Iris pigment epithelial cell (primary cell): ENCODE results near the gene LMBRD2.
"Not testable (repeated sequence)": the region's sequence is repeated elsewhere in the genome, so short reads cannot be mapped to it uniquely, and the experiment has no call there.

Experiments
- DNase-seq: peaks from one replicate; pipeline ENCODE4 v3.0.0-alpha.2; 2011; ENCODE audit warnings: low read depth

Gene LMBRD2

DNA sequence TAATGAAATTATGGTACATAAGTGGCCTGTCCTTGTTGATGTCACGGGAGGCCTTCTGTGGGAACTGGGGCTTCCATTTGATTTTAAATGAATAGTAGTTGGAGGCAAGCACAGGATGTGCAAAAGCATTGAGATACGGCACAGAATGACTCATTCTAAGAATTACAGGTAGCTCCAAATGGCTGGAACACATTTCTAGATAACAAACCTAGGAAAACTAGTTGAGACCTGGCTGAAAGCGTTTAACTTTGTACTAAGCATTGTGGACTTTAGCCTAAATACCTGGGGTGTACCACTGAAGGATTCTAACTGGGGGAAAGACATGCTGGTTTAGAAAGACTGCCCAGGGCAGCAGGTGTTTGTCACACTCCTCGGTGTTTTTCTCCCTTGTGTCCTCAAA lies 9.7 kb upstream of the LMBRD2 start:
- DNase-seq: no peak

DNA sequence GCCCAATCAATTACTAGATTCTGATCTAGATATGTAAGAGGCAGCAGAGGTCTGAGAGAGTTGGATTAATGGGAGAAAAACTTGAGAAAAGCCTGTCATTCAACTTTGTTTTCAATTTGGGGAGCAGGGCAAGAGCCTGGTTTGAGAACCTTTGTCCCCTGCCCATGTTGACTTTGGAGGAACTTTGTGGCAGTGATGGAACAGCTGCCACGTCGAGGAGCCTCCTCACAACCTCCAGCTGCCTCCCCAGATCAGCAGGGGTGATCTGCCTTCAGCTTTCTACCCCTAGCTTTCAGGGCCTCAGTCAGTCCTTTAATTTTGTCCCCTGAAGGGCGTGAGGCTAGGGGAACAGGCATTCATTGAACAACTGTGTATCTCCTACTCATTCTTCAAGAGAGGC lies 8.9 kb upstream of the LMBRD2 start:
- no peak for DNase-seq

DNA sequence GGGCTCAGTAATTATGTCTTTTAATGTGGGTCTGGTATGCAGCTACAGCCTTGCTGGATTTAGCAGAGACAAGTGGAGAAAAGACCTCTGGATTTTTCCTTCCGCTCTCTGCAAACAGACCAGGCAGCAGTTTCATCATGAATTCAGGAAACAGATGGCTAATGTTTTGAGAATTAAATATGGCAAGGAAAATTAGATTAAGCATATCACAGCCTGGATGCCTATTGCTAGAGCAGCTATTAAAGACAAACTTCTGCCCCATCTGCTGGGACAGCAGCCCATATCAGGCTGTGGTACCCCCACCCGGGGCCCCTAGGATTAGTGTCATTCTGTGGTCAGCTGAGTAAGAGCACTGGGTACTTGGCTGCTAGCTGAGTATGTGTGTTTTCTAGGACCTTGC lies 6.5 kb upstream of the LMBRD2 start:
- peak; percentile 41 for DNase-seq

DNA sequence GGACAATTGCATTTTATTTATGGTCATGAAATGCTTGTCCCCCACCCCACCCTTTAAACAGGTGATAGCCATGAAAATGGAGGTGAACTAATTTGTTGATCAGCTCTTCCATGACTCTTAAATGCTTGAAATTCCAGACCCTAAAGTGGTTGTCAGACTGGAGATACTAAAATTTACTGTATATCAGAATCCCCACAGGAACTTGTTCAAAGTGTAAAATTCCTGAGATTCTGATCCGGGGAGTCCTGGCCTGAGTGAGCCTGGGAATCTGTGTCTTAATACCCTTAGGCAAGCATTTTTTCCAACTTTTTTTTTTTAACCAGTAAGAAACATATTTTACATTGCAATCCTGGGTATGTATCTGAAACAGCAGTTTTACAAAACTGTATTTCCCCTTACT lies 4.9 kb upstream of the LMBRD2 start:
- peak; percentile 72 for DNase-seq

DNA sequence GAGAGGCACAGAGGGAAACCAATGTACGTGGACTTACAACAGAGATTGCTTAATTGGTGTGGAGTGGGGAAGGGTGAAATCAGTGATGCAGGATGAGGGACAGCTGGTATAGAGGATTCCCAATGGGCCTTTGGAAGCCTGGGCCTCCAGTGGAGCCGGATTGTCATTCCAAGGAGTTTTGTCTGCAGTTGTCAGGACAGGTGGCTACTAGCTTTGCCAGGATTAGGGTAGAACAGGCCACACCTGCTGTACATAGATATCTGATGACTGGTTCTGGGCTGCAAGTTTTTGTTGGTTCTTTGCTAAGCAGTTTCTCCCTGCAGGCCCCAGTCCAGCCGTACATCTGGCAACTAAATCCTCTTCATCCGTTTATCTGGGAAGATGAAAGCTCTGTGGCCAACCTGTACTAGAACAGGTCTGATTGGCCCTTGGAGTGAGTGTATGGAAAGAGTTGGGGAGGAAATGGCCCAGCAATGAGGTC lies 4.5 kb upstream of the LMBRD2 start:
- peak; percentile 80 for DNase-seq

DNA sequence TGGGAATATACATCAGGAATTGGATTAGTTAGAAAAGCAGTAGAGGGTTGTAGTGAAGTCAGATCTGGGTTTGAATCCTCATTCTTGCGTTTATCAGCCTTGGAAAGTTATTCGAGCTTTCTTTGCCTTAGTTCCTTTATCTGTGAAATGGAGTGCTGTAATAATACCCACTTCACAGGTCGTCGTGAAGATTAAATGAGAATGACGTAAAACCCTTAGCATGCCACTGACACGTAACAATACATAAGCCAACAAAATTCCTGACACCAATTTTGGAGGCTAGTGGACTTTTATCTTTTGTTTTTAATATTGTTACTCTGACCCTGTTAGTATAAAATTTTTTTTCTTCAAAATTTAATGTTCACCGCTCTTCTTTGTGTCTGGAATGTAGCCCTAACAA lies 3.6 kb upstream of the LMBRD2 start:
- no peak for DNase-seq

DNA sequence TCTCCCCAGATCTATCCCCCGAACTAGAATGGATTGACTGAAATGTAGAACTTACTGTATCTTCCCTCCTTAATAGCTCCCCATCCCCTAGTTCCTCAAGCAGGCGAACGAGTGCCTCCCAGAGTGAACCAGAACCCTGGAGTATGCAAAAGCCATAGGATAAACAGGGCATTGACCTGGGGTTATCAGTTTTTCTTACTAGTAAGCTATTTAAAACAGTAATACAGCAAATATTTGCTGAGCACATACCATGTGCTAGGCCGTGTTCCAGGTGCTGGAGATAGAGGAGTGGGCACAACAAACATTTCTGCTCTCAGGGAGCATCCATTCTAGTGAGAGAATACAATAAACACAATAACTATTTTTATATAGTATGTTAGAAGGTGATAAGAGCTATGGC lies 2.0 kb upstream of the LMBRD2 start:
- no peak for DNase-seq

DNA sequence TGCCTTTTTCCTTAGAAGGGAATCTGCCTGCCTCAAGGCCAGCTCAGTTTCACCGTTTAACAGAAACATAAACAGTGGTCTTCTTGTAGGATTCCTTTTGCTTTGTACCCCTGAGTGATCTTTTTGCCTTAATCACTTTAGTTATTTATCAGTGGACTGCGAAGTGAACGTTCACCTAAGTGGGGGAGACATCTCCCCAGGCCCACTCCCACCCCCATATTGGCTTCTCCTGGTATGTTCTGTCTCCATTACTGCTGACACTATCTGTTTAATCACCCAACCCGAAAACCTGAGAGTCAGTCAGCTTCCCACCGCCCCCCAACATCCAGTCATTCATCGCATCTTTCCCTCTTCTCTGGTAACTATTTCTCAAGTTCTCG lies 1.6 kb upstream of the LMBRD2 start:
- DNase-seq: no peak

DNA sequence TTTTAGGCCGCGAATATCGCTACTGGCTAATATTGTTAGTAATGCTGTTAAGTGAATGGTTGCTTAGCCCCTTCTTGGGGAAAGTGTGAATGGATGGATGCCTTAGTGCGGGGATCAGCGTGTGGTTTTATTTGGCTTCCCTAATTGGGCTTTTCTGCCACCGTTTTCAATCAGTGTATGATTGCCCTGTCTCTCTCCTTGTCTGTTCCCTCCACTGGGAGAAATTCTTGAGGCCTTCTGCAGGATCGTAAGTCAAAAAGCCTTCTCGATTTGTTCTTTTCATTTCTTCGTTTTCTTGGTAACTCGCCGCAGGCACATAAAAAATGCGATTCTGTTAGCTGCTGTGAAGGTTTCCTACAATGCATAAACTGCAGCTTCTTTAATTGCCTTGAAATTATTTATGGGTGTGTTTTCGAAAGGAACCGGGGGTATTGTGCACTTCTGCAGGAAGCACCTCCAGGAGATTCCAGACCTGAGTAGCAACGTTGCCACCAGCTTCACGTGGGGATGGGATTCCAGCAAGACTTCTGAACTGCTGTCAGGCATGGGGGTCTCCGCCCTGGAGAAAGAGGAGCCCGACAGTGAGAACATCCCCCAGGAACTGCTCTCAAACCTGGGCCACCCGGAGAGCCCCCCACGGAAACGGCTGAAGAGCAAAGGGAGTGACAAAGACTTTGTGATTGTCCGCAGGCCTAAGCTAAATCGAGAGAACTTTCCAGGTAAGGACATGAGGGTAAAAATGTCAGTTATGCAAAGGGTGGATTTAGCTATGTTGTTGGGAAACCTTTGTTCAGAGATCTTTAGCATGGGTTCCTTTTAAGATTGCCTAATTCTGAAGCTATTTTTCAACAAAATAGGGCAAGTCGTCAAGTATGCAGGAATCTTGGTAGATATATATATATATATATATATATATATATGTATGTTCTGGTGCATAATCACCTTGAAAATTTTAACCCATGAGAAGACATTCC lies 924 bp upstream of the LMBRD2 start:
- DNase-seq: peak; percentile 51

DNA sequence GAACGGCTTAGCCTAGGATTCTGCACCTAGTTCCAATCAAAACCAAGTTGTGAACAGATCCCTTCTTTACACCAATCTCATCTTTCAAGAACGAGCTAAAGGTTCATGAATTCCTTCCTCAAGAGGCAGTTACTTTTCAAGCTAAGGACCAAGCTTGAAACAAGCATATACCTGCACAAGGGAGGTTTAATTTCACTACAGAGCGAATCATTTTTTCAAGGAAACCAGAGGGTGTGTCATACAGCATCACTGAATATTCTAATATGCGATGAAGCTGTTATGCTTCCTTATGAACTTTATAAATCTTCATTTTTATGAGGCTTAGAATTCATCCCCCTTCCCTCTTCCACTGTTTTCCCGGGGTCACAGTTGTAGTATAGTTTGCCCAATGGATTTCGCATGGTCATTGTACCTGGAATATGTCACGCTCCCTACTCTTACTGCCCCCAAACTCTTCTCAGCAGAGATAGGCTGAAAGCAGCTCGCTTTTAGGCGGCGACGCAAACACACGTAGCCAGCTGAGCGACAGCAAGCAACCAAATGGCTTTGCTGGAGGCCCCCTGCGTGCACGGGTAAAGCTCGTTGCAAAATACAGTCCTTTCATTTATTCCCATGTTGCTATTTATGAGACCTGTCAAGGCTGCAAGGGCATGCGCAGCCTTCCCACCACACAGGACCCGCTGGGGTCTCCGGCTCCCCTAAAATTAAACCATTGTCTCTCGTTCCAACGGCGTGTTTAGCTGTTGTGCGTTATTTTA lies 832 bp downstream of the LMBRD2 start:
- DNase-seq: peak; percentile 64

DNA sequence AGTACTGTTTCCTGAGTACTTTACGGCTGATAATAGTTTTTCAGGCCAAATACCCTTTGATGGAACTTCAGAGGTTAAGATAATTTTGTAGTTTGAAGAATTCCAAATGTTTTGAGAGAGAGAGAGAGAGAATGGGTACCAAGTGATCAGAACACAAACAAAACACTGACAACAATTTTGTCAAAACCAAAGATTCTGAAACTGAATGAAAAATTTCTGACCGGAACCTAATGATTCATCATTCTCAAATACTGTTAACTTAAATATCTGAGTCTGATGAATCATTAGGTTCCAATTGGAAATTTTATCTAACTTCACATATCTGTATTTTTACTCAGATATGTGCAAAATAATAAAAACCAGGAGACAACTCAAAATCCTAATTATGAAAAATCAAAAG lies 4.0 kb downstream of the LMBRD2 start:
- DNase-seq: peak; percentile 43

DNA sequence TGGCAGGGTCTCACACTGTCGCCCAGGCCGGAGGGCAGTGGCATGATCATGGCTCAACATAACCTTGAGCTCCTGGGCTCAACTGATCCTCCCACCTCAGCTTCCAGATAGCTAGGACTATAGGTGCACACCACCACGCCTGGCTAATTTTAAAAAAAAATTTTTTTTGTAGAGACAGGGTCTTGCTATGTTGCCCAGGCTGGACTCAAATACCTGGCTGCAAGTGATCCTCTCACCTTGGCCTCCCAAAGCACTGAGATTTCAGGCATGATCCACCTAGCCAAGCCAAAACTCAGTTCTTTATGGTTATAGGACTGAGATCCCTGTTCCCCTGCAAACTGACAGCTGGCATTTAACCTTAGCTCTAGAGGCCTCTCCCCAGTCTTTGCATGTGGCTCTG lies 5.3 kb downstream of the LMBRD2 start:
- no peak for DNase-seq

DNA sequence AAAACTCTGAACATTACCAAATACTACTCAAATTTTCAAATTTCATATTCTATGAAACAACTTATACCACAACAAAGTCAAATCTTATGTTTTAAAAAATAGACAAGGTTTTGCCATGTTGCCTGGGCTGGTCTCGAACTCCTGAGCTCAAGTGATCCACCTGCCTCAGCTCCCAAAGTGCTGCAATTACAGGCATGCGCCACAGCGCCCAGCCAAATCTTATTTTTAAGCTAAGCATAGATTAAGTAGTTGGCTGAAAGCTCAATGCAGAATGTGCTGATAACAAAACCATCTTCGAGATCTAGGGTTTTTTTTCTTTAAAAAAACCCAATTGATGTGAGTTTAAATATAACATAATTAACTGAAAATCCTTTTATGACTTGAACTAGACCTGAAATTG lies 6.4 kb downstream of the LMBRD2 start:
- DNase-seq: no peak

DNA sequence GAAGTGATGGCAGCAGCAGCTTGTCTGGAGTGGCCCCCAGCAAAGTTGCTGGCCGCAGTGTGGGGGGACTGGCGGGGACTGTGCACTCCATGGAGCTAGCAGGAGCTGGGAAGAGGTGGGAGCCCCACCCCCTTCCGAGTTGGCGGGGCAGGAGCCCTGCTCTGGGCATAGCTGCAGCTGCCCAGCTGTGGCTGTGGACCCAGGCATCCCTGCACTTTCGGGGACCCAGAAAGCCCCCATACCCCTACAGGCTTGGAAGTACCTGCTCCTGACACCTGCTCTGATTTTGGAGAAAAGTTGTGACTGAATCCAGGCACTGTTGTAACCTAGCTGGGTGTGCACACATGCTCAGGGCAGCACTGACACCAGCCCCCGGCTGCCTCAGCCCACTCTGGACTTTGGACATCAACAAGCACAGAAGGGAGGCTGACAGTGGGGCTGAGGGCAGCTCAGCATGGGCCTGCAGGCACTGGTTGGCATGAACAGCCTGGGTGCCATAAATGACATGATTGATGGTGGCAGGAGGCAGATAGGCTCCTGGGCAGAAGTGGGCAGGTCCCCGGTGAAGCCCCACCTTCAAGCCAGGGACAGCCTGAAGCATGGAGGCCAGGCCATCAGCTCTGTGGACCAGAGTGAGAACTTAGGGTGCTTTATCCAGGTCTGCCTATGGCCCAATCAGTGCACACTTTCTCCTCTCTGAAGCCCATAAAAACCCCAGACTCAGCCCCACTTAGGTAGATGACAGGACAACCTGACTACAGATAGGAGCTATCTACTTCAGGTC lies 12.6 kb downstream of the LMBRD2 start:
- no peak for DNase-seq

DNA sequence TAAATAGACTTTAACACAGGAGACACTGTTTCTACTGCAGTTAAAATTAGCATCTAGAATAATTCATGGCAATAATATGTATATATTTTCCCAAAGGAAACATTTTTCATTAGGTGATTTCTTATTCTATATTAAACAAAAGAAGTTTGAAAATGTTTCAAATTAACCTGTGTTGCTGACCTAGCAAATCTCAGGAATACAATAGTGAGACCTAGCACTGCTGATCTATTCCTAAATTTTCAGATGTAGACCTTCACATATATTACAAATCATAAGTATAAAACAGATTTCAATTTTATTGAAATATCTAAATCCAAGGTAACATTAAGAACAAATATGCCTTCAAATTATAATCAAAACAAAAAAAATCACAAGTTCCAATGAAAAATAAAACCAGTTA lies 15.1 kb downstream of the LMBRD2 start:
- no peak for DNase-seq

DNA sequence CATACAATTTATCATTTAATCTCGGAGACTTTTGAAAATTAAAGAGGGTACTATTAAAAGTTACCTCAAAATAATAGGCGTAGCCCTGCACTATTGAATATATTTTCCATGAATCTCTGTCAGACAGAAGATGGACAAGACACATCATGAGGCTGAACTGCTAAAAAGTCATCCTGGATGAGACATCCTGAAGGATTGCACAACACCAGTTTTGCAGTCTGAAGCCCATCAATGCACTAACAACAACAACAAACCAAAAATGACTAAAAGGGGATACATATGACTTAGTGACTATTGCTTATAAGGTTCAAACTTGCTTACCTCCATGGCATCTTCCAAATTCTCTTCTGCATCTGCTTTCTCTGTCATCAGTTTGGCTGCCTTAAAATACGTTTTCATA lies 15.7 kb downstream of the LMBRD2 start:
- DNase-seq: no peak

DNA sequence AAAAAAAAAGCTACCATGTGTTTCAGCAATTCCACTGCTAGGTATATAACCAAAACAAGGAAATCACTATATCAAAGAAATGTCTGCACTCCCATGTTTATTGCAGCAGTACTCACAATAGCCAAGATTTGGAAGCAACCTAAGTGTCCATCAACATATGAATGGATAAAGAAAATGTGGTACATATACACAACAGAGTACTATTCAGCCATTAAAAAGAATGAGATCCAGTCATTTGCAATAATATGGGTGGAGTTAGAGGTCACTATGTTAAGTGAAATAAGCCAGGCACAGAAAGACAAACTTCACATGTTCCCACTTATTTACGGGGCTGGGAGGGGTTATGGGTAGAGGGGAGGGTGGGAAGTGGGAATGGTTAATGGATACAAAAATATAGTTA lies 18.7 kb downstream of the LMBRD2 start:
- DNase-seq: not testable (repeated sequence)

DNA sequence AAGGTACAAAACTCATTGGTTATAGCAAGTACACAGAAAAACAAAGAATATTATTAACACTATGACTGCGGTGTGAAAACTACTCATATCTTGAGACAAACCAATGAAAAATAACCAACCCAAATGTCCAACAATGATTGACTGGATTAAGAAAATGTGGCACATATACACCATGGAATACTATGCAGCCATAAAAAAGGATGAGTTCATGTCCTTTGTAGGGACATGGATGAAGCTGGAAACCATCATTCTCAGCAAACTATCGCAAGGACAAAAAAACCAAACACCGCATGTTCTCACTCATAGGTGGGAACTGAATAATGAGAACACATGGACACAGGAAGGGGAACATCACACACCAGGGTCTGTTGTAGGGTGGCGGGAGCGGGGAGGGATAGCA lies 22.0 kb downstream of the LMBRD2 start:
- not testable (repeated sequence) for DNase-seq

DNA sequence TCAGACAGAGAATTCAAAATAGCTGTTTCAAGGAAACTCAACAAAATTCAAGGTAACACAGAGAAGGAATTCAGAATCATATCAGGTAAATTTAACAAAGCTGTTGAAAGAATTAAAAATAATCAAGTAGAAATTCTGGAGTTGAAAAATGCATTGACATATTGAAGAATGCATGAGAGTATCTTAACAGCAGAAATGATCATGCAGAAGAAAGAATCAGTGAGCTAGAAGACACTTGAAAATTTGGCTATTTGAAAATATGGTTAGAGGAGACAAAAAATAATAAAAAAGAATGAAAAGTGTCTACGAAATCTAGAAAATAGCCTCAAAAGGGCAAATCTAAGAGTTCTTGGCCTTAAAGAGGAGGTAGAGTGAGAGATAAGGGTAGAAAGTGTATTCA lies 22.9 kb downstream of the LMBRD2 start:
- no peak for DNase-seq

DNA sequence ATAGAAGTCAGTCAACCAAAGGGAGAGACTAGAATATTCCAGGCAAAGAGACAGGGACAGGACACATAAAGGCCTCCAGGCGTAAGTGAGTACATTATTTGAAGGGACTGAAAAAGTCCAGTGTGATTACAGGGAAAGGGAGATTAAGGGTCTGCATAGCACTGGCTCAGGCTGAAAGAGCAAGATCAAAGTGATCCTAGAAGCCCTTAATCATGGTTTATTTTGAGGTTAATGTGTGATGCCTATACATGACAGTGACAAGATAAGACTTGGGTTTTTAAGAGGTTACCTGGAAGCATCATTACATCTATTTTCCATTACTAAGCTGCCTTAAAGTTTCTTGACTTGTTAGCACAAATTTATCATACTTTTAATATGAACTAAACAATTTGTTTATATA lies 25.8 kb downstream of the LMBRD2 start:
- no peak for DNase-seq

DNA sequence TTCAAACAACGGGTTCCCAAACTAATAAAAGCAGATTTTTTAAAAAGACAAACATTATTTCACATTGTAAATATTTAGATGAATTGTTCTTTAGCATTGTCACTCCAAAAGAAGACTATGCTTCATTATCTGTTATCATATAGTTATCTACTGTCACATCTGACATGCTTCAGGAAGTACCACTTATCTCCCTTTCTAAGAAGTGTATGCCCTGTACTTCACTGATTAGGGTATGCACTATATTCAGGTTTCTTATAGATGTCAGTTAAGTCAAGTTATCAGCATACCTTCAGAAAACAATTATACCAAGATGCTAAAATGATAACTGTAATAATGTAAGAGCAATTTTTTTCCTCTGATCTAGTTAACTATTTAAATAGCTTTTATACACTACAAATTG lies 40.4 kb downstream of the LMBRD2 start:
- no peak for DNase-seq

DNA sequence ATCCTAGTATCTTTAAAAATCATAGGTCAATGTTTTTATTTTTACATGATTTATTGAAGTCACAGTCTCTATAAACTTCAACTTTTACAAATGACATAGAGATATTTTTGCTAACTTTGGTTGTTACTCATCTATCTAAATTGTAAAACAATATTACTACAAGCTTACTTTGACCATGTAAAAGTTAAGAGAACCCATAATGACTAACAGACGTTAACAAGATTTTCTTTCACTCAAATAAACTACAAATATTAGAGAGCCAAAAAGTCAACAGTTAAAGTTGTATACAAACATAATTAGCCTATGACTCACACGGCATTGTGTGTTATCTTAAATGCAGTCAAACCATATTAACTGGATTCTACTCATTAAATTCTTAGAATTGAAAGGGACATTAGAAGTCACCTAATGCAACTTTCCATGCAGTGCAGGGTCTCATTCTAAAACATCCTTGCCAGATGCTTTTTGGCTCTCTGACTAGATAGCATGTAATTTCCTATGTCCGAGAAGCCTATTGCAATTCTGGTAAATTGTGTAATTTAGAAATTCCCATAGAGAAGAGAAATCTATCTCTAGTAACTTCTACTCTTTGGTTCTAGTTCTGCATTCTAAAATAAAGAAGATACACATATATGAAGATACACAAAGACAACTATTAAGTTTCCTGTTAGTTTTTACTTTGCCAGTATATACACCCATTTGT lies 42.8 kb downstream of the LMBRD2 start:
- DNase-seq: no peak
